Astrocyte of the cerebellum (primary cell): ENCODE measurements around the gene FHOD3.

ENCODE experiments used
- DNase-seq: peaks from one replicate; pipeline ENCODE4 v3.0.0-alpha.2; 2011; ENCODE audit warnings: low read depth
- H3K4me3 ChIP-seq: 2 replicates; pipeline ENCODE4 v1.5.1; 2011; ENCODE audit warnings: mild to moderate bottlenecking, low read depth, low read length, moderate library complexity
- CTCF ChIP-seq: IDR thresholded peaks from 2 replicates; pipeline ENCODE4 v1.5.1; 2012; ENCODE audit warnings: low read length, low read depth, moderate library complexity, mild to moderate bottlenecking; ENCODE audit errors: missing control alignments
- in situ Hi-C: cut with HindIII; loops from 2 replicates; pipeline ENCODE4 v1.10.0; 2017; ENCODE audit warnings: low sequenced_read_pairs

Gene FHOD3

GRCh38 chr18:36516726-36517125, 219.2 kb downstream of the FHOD3 start:
- no peak overlapping the region for H3K4me3 ChIP-seq
- in situ Hi-C loops = no loop called here
- DNase-seq = no peak
- TF ChIP-seq CTCF = no peak

- no peak overlapping the region for H3K4me3 ChIP-seq
- TF ChIP-seq CTCF = no peak
- in situ Hi-C loops = no loop called here
- DNase-seq = no peak
Observed at GRCh38 chr18:36518839-36519238, 221.3 kb downstream of the FHOD3 start.

DNA sequence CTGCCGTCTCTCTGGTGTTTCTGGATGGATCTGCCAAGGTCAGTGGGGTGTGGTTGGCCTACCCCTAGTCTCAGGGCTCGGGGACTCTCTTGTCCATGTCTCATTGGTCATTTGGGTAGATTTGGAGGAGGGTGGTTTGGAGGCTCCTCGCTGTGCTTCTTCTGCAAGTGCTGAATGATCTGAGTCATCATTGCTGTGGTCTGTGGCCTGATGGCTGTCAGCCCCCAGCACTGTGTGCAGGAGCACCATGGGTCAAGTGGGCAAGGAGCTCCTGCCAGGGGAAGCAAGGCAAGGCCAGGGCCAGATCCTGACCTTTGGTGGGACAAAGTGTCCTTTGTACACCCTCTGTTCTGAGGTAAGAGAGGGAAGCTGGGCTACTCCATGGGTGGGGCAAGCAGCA, 221.8 kb downstream of the FHOD3 start:
- H3K4me3 ChIP-seq = no peak overlapping the region
- peak; percentile 35 for DNase-seq
- in situ Hi-C loops = no loop called here
- TF ChIP-seq CTCF = no peak

GRCh38 chr18:36522509-36522908, 225.0 kb downstream of the FHOD3 start:
- in situ Hi-C loops = no loop called here
- no peak overlapping the region for H3K4me3 ChIP-seq
- no peak for DNase-seq
- no peak for TF ChIP-seq CTCF

DNA sequence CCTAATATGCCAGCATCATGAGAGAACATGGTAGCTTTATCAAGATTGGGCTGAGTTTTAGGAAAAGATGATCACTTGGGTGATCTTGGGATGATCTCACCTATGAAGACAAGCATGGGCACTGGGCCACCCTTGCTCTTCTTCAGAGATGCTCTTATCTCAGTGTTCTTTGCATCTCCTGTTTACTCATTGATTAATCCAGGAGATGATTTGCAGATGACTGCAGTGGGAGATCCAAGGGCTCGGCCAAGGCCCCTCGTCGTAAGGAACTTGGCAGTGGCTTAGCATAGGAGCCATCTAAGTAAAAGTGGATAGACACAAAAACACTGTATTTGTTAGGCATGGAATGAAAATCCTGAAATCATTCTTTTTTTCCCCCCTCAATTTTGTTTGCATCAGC, 228.4 kb downstream of the FHOD3 start:
- no peak for DNase-seq
- in situ Hi-C loops = no loop called here
- no peak overlapping the region for H3K4me3 ChIP-seq
- TF ChIP-seq CTCF = no peak

DNA sequence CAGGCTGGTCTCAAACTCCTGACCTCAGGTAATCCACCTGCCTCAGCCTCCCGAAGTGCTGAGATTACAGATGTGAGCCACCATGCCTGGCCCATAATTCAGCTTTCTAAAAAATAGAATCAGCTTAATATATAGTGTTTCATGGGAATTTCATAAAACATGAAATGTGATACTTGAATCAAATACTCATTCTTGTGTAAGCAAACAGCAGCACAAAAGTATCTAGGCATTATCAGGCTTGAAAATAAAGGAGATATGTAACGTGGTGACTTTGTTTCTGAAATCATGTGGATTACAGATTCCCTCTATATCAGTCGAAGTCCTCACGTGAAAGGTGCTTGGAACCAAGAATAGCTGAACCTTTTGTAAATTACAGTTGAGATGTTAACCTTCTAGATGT, 229.1 kb downstream of the FHOD3 start:
- no peak for DNase-seq
- in situ Hi-C loops = no loop called here
- TF ChIP-seq CTCF = no peak
- no peak overlapping the region for H3K4me3 ChIP-seq

GRCh38 chr18:36527051-36527450, 229.5 kb downstream of the FHOD3 start:
- no peak for DNase-seq
- in situ Hi-C loops = no loop called here
- TF ChIP-seq CTCF = no peak
- no peak overlapping the region for H3K4me3 ChIP-seq
